GM21447 (cell line): Measurements from ENCODE around the gene WRNIP1.

Experiments used
- ATAC-seq: cut with Tn5 transposase; IDR thresholded peaks from one replicate; pipeline ENCODE4 v1.9.1; 2021; ENCODE audit not compliant: unreplicated experiment

WRNIP1 gene

GRCh38 chr6:2831392-2831791, 66.2 kb downstream of the WRNIP1 start:
- no peak for ATAC-seq

GRCh38 chr6:2834262-2834661, 69.1 kb downstream of the WRNIP1 start:
- ATAC-seq = no peak
